GM19193 (cell line): ENCODE data around the gene ZNF223.
A peak's percentile ranks its signal among the peaks of the same experiment; 100 is the strongest.

Experiments used
- POLR2A ChIP-seq: IDR thresholded peaks from 4 replicates; pipeline ENCODE4 v1.6.1; 2011; ENCODE audit not compliant: insufficient read depth, insufficient read length; ENCODE audit errors: extremely low read depth

The ZNF223 gene

GRCh38 chr19:44111910-44112463 is 60.2 kb downstream of the ZNF223 start:
- no peak for TF ChIP-seq POLR2A

DNA sequence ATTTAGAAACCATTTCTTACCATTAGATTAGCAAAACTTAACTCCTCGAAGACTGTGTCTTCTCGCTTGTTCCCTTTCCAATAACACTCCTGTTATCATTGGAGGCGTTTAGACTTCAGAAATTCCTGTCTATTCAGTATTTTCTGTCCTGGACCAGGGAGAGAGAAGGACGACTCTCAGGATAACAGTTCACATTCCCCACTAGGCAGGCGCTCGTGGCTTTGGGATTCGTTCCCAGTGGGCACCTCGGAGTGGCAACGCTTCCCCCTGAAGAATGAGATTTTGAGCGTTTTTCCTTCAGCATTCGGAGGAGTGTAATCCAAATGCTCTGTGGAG is 60.9 kb downstream of the ZNF223 start:
- TF ChIP-seq POLR2A = no peak

GRCh38 chr19:44113138-44113783 is 61.4 kb downstream of the ZNF223 start, which contains the start of gene ZNF225:
ZNF225 (plus strand) TSS chr19:44113399; CDS start chr19:44115828, 2,429 bp downstream.
- peak; percentile 68 for TF ChIP-seq POLR2A

DNA sequence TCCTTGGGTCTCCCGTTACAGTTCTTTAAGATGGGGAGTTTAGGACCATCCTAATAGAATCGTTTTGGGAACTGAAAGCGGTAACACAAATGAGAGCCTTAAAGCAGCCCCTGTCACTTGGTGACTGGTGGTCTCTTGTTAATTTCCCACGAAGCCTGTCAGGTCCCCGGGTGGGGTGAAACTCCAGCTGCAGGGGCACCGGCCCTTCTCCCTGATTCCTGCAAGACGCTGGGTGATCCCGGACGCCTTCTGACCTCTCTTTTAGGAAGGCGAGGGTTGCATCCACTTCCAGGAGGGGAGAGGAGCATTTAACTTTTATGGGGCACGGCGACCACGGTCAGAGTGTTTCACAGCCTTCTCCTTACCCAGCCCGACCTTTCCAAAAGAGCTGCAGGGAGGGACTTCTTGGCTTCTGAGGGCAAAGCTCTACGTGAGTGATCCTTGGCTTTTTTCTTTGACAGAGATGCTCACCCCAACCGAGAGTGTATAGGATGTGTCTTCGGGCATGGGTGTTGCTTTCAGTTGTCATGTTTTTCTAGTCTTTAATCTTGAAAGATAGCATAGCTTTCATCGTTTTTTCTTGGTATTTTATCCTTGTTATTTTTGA is 62.1 kb downstream of the ZNF223 start:
- no peak for TF ChIP-seq POLR2A
